Adrenal gland (tissue), 12 donors: ENCODE results near the gene DHDDS. TPM values are rescaled to one million over a fixed set of nuclear protein-coding genes. Genes with fewer than 3 reads are reported as not detected.

Source experiments
- DNase-seq, 7 donors: peaks; one replicate each; pipeline ENCODE4 v3.0.0-alpha.2; 2019 to 2020
- H3K27ac ChIP-seq, 5 donors: fragments of 200-600 bp; sonication (generic) in 4 of 5; 1 replicate in 3 of 5; 2 replicates in 2 of 5; pipeline versions ENCODE4 v1.5.1 to v1.8.0; 2016 to 2020; ENCODE audit warnings: mild to moderate bottlenecking in 1 of 5
- H3K27me3 ChIP-seq: fragments of 200-600 bp; 2 replicates; pipeline ENCODE4 v1.8.0; 2021
- H3K36me3 ChIP-seq, 2 donors: fragments of 200-600 bp; replicated peaks in 1 of 2; 1 replicate in 1 of 2; 2 replicates in 1 of 2; pipeline versions ENCODE4 v1.5.1 to v1.8.0; 2018 to 2022
- H3K4me1 ChIP-seq, 2 donors: fragments of 200-600 bp; replicated peaks in 1 of 2; 1 replicate in 1 of 2; 2 replicates in 1 of 2; pipeline versions ENCODE4 v1.5.1 to v1.8.0; 2018 to 2021
- H3K4me3 ChIP-seq, 4 donors: fragments of 200-600 bp; sonication (generic) in 3 of 4; one replicate each; pipeline ENCODE4 v1.5.1; 2016 to 2018
- H3K9me3 ChIP-seq, 3 donors: fragments of 200-600 bp; sonication (generic) in 1 of 3; replicated peaks in 1 of 3; 1 replicate in 2 of 3; 2 replicates in 1 of 3; pipeline versions ENCODE4 v1.5.1 to v1.8.0; 2016 to 2021
- CTCF ChIP-seq, 6 experiments: fragments of 450-650 bp in 4 of 6; fragments of 200-600 bp in 2 of 6; sonication (generic) in 1 of 6; IDR thresholded peaks; 1 replicate in 5 of 6; 2 replicates in 1 of 6; pipeline versions ENCODE4 v1.5.1 to v1.8.0; 2016 to 2021; ENCODE audit warnings: antibody characterized with exemption in 6 of 6, mild to moderate bottlenecking in 2 of 6, moderate library complexity in 1 of 6
- POLR2A ChIP-seq, 2 donors: fragments of 450-650 bp; IDR thresholded peaks; one replicate each; pipeline ENCODE4 v1.6.1; 2017; ENCODE audit warnings: antibody characterized with exemption in 2 of 2, mild to moderate bottlenecking in 2 of 2, moderate library complexity in 1 of 2
- WGBS, 4 donors: extraction: QIAGEN DNeasy Blood & Tissue Kit in 2 of 4; methylation state at CpG; one replicate each; pipeline versions ENCODE4 v1.1.5 to v1.1.7; 2013 to 2017; 5-methylcytosine and 5-hydroxymethylcytosine counted together
- intact Hi-C, 2 donors: fragments of 100-400 bp; cut with DNase I; formaldehyde crosslinking; loops; one replicate each; pipeline versions ENCODE4 v1.14.1 to v1.15.0; 2022 to 2023
- polyA plus RNA-seq, 3 donors: library from polyadenylated mRNA; stranded (reverse); fragments of 200-250 nt in 2 of 3; fragments of 350-450 nt in 1 of 3; fragmentation: Illumina TruSeq in 1 of 3; extraction: RNeasy Lipid Tissue Mini Kit (QIAGEN cat#74804) in 1 of 3; gene quantifications; one replicate each; pipeline ENCODE4 v1.2.3, GENCODE V29; 2013 to 2014
- total RNA-seq, 9 donors: library from RNA; depleted of rRNA in 4 of 9; stranded (reverse); fragments of >200 nt in 4 of 9; fragments of 120-200 nt in 1 of 9; fragmentation: NEBNext Ultra II Directional in 1 of 9; extraction: Animal tissue kit (Norgen Biotek cat#: 25700) in 1 of 9; gene quantifications; one replicate each; pipeline versions ENCODE4 v1.1.0 to v1.2.4, GENCODE V29; 2013 to 2023
- donor health status: healthy with polysubstance abuse.
- donor health status: Bipolar disorder and iron deficiency.
- donor health status: DM: yes; HTN: yes; CAD: no.
- donor health status: DM: no; HTN: no; CAD: no.
- donor health status: DM: no; HTN: no; CAD: no.
- donor health status: DM: yes; HTN: yes; CAD: no.

DHDDS gene
- total and polyA plus RNA-seq, 12 donors, result 24.0 to 77.2 (median 43.7) TPM

- H3K4me3 ChIP-seq, result no peak overlapping the region
- H3K4me1 ChIP-seq, result peaks cover 19 to 36% of the 10 kb centered on the region in 2 donors
- DNase-seq, result no peak
- H3K9me3 ChIP-seq, result no peaks in the 10 kb centered on the region
- no peaks in the 10 kb centered on the region for H3K27me3 ChIP-seq
- 85 to 96% (median 94%) methylated on average over 1 of the region's 1 CpG for WGBS, 4 donors
- TF ChIP-seq CTCF (IDR thresholded peaks at IDR 0.05) (no peak), POLR2A (IDR thresholded peaks at IDR 0.05) (no peak)
- intact Hi-C loops, result no loop called here
- H3K27ac ChIP-seq, result no peak overlapping the region
- peaks cover 0 to 43% of the 10 kb centered on the region in 2 donors for H3K36me3 ChIP-seq
Measured at GRCh38 chr1:26474818-26475217, 42.7 kb downstream of the DHDDS start.

- intact Hi-C loops, result no loop called here
- no peak for TF ChIP-seq CTCF (IDR thresholded peaks at IDR 0.05)
- no peak for TF ChIP-seq POLR2A (IDR thresholded peaks at IDR 0.05)
- Histone ChIP-seq H3K27ac (no peak overlapping the region), H3K4me3 (no peak overlapping the region), H3K4me1 (peaks cover 19 to 26% of the 10 kb centered on the region in 2 donors), H3K36me3 (peaks cover 0 to 43% of the 10 kb centered on the region in 2 donors), H3K9me3 (no peaks in the 10 kb centered on the region), H3K27me3 (no peaks in the 10 kb centered on the region)
- DNase-seq, result no peak
- 90 to 95% (median 91%) methylated on average over 3 of the region's 3 CpGs for WGBS, 4 donors
Measured at GRCh38 chr1:26475989-26476388, 43.9 kb downstream of the DHDDS start.

GRCh38 chr1:26476958-26477357, 44.8 kb downstream of the DHDDS start:
- DNase-seq, result no peak
- Histone ChIP-seq H3K27ac (no peak overlapping the region), H3K4me3 (no peak overlapping the region), H3K27me3 (no peaks in the 10 kb centered on the region), H3K4me1 (peaks cover 10 to 18% of the 10 kb centered on the region in 2 donors), H3K36me3 (peaks cover 0 to 43% of the 10 kb centered on the region in 2 donors), H3K9me3 (no peaks in the 10 kb centered on the region)
- 83 to 90% (median 88%) methylated on average over 4 of the region's 4 CpGs for WGBS, 4 donors
- intact Hi-C loops, result no loop called here
- TF ChIP-seq POLR2A (IDR thresholded peaks at IDR 0.05), result no peak
- TF ChIP-seq CTCF (IDR thresholded peaks at IDR 0.05), result no peak

GRCh38 chr1:26477446-26478152, 45.5 kb downstream of the DHDDS start:
- no peaks in the 10 kb centered on the region for H3K27me3 ChIP-seq
- H3K27ac ChIP-seq, result no peak overlapping the region
- DNase-seq, result no peak
- 74 to 91% (median 87%) methylated on average over 8 of the region's 8 CpGs for WGBS, 4 donors
- intact Hi-C loops, result no loop called here
- H3K36me3 ChIP-seq, result peaks cover 0 to 43% of the 10 kb centered on the region in 2 donors
- H3K4me3 ChIP-seq, result no peak overlapping the region
- TF ChIP-seq CTCF (IDR thresholded peaks at IDR 0.05) (no peak), POLR2A (IDR thresholded peaks at IDR 0.05) (no peak)
- peaks cover 9 to 18% of the 10 kb centered on the region in 2 donors for H3K4me1 ChIP-seq
- no peaks in the 10 kb centered on the region for H3K9me3 ChIP-seq
